GM18867 (cell line): ENCODE data around the gene PROSER2.

Experiments
- ATAC-seq: cut with Tn5 transposase; IDR thresholded peaks from one replicate; pipeline ENCODE4 v1.9.1; 2021; ENCODE audit warnings: mild to moderate bottlenecking, moderate library complexity; ENCODE audit not compliant: unreplicated experiment

The PROSER2 gene

DNA sequence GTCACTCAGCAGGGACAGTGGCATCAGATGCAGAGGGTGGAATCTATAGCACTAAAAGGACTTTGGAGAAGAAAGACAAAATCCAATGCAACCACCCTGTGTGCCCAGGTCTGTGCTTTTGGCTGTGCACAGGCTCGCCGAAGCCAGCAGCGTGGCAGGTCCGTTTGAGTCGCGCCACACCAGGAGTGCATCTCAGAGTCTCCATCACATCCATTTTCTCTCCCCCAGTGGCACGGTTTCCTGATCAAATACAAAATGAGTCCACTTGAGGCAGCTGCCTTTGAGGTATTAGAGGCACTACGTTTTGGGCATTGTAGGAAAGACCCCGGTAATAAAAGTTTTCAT is 23.4 kb upstream of the PROSER2 start:
- no peak for ATAC-seq

GRCh38 chr10:11804336-11804735 is 18.8 kb upstream of the PROSER2 start:
- ATAC-seq = no peak

- no peak for ATAC-seq
Measured at GRCh38 chr10:11805792-11806191, 17.4 kb upstream of the PROSER2 start.

DNA sequence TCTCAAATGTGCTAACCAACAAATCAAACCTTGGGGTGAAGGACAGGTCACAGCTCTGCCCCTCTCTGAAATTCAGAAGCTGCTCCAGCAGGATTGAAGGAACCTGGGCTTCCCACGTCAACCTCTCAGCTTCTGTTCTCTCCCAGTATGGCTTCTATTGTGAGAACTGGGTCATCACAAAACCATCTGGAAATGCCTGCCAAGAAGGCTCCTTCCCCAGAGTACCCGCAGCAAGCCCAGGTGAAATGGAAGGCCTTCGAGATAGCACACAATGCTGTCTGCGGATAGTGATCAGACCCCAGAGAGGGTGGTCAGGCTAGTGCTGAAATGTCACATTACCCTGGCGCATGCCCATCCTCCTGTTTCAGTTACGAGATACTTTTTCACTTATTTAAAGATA is 16.4 kb upstream of the PROSER2 start:
- no peak for ATAC-seq

GRCh38 chr10:11808808-11809207 is 14.3 kb upstream of the PROSER2 start:
- no peak for ATAC-seq

- ATAC-seq = no peak
Measured at GRCh38 chr10:11810313-11810766, 12.8 kb upstream of the PROSER2 start.

- no peak for ATAC-seq
Measured at GRCh38 chr10:11810973-11811372, 12.2 kb upstream of the PROSER2 start.

DNA sequence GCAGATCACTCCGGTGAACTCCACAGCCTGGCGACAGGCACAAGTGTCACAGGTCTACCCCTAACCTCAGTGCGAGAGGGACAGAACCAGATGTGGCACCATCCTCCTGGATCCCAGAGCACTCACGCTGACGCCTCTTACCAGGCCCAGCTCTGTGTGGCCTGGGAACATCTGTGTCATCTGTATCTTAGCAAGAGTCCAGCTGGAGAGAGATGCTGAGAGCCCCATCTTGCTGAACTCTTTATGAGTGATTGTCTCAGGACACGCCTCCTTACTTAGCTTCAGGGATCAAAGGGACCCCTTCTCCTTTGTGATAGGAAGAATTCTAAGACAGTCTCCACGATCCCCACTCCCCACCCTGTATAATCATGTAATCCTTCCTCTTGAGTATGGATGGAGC is 10.0 kb upstream of the PROSER2 start:
- no peak for ATAC-seq

DNA sequence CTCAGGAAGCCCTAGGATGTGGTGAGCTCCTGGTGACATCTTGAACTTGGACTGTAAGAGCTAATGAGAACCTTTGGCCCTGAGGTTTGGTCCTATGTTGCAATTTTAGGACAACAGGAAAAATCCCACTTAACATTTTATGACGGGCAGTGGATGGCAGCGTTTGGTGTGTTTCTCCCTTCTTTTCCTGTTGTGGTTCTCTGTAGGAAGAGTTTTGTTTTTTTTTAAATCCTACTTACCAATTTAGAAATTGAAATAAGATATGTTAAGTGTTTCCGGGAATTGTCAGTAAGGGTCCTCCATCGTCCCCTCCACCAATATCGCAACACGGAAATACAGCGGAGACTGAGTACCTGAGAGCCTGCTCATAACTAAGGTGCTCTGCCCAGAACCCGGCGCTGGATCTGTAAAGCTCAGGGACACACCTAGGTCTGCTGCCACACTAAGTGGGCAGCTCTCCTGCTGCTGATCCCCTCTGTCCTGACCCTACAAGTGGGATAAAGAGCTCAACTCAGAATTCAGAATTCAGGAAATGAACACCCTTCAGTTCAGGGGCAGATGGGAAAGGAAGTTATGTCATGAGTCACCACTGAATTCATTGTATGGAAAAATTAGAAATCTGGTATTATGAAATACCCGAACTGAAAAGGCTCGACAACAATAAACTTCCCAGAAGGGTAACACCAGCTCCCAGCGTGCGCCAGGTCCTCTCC is 9.1 kb upstream of the PROSER2 start:
- no peak for ATAC-seq

- no peak for ATAC-seq
Measured at GRCh38 chr10:11819027-11819426, 4.1 kb upstream of the PROSER2 start.

DNA sequence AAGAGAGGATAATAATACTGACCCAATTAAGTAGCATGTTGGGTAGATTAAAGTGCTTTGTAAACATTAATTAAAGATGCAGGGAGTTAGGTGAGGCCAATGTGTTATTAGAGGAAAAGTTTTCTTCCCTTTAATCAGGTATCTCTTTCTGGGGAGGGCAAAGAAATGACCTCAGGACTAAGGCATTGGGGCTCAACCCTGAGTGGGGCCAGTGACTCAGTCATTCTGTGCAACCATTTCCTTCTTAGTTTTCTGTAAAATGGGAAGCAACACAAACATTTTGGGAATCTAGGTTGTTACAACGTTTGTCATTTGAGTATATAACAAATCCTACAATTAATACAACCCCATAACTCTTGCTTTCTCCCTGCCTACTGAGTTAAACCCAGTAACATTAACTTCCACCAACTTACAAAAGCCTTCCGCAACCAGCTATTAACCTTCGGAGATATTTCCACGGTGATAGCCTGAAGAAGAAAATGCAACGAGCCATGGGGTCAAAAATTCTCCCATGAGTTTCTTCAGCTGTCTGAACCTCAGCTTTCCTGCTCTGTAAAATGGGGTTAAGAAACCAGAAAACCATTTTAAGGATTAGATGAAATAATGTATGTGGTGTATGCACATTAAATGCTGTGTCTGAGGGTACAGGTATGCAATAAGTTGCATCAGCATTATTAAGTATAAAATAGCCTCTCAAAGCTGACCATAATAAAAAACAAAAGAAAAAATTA is 965 bp upstream of the PROSER2 start:
- ATAC-seq = no peak

DNA sequence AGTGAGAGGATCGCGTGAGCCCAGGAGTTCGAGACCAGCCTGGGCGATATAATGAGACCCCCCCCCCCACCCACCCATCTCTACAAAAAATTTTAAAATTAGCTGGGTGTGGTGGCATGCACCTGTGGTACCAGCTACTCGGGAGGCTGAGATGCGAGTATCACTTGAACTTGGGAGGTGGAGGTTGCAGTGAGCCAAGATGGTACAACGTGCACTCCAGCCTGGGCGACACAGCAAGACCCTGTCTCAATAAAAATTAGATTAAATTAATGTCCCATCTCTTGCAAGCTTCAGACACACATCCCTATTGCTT is 391 bp upstream of the PROSER2 start:
- no peak for ATAC-seq

- ATAC-seq = no peak
Measured at GRCh38 chr10:11823989-11824346, 812 bp downstream of the PROSER2 start.

DNA sequence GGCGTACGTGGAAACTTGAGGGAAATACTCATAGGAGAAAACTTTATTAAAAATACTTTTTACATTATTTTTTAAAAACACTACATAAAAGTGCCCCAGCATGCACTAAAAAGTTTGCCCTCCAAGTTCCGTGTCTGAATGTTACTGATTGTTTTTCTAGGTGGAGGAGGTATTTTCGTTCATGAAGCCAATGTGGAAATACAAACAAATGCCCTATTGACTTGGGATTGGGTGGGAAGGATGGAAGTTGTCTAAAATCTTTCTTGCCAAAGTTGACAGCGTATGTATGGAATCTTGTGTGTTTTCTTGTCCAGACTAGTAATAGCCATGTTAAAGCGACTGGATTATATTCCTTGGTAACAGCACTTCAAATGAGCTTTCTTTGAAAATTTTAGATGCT is 1.2 kb downstream of the PROSER2 start:
- ATAC-seq = no peak

DNA sequence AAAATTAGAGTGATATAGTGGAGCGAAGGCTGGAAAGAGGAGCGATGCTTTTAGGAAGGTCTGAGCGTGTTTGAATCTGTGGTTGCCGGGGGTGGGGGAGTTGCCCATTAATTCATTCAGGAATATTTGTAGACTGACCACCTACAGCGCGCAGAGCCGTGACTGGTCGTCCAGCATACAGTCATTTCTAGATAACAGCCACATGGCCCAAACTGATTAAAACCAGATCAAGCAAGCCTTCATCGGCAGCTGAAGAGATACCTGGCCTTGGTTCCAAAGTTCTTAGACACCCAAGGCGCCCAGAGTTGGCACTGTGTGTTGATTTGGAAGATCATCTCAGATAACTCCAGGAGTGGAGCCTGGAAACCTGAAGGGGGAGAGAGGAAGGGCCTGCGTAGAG is 1.7 kb downstream of the PROSER2 start:
- no peak for ATAC-seq

DNA sequence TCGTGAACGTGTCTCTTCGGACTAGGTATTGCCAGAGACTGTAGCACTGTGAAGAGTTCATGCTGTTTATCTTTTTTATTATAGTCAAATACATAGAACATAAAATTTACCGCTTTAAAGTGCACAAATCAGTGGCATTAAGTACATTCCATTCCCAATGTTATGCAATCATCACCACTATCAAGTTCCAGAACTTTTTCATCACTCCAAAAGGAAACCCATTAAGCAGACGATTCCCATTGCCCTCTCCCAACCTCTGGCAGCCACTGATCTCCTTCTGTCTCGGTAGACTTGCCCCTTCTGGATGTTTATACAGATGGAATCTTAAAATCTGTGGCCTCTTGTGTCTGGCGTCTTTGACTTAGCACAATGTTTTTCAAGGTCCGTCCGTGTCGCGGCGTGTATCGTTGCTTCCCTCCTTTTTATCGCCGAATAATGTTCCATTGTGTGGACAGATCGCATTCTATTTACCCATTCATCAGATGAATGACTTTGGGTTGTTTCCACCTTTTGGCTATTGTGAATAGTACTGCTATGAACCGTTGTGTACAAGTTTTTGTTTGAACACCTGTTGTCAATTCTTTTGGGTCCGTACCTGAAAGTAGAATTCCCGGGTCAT is 2.7 kb downstream of the PROSER2 start:
- ATAC-seq = no peak

DNA sequence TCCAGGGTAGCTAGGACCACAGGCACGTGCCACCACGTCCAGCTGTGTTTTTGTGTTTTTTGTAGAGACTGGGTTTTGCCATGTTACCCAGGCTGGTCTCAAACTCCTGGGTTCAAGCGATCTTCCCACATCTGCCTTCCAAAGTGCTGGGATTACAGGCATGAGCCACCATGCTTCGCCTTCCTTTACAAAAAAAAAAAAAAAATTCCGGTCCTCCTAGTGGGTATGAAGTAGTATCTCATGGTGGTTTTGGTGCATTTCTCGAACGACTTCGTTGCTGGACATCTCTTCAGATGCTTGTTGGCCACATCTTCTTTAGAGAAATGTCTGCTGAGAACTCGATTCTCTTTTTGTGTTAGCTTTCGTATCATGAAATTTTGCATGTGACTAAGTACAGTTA is 3.9 kb downstream of the PROSER2 start:
- ATAC-seq = no peak

- ATAC-seq = no peak
Measured at GRCh38 chr10:11827414-11827813, 4.3 kb downstream of the PROSER2 start.

DNA sequence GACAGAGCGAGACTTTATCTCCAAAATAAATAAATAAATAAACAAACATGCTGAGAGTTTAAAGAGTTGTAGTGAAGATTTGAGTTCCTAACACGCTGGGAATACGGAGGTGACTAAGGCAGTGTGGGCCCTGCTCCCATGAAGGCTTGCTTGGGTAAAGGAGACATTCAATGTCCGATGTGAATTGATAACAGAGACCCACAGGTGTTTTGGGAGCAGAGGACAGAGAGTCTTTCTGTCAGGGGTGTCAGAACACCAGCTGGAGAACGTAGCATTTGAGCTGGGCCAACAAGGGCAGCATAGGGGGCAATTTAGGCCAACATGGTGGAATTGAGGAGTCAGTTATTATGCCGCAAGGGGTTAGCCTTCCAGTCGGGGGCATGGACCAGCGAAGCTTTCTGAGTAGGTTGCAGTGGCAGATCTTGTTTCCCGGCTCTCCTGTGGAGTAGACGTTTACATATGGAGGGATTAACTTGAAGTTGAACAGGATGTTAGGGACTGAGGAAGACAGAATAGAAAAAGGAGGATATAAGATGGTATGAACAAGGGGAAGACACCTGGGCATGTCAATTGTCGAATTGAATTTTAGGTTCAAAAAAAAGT is 5.6 kb downstream of the PROSER2 start:
- no peak for ATAC-seq

- ATAC-seq = no peak
Measured at GRCh38 chr10:11830836-11831519, 7.8 kb downstream of the PROSER2 start.

DNA sequence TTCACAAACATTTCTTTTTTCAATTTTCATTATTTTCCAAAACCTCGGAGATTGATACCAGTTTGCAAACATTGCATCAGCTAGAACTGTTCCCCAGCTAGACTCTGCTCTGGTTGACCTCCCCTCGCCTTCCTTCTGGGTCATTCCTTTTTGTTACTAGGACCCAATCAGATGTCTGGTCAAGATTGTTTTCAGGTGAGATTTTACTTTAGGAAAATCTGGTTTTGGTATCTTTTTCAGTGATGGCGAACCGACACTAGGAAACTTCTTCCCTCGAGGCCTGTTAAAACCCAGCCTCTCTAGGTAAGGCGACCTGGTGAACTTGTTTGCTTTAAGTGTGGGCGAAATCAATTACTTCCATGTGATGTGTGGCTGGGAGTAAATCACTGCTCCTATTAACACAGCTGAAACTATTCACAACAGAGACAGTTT is 8.4 kb downstream of the PROSER2 start:
- no peak for ATAC-seq
